GM21528 (cell line): ENCODE data around the gene SPACA9.

Experiments used
- ATAC-seq: cut with Tn5 transposase; IDR thresholded peaks from one replicate; pipeline ENCODE4 v1.9.1; 2021; ENCODE audit warnings: mild to moderate bottlenecking, moderate library complexity; ENCODE audit not compliant: unreplicated experiment, low FRiP score

SPACA9 gene

GRCh38 chr9:132862533-132862932 is 16.2 kb upstream of the SPACA9 start:
- no peak for ATAC-seq

DNA sequence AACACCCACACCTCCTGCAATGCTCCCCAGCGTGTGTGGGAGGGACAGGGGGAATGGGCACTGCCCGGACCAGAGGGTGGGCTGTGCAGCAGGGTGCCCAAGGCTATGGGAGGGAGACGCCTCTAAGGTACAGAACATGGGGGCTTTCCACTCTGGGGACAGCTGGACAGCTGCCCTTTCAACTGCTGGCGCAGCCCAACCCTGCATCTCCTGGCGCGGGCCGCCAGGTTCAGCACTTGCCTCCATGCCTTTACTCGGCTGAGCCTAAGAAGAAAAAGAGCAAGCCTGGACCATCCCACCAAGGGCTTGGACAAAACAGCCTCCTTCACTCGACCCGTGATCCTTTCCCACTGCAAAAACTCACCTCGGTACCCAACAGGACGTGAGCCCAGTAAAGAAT is 15.6 kb upstream of the SPACA9 start:
- ATAC-seq: no peak

GRCh38 chr9:132864277-132864676 is 14.4 kb upstream of the SPACA9 start:
- ATAC-seq: no peak

DNA sequence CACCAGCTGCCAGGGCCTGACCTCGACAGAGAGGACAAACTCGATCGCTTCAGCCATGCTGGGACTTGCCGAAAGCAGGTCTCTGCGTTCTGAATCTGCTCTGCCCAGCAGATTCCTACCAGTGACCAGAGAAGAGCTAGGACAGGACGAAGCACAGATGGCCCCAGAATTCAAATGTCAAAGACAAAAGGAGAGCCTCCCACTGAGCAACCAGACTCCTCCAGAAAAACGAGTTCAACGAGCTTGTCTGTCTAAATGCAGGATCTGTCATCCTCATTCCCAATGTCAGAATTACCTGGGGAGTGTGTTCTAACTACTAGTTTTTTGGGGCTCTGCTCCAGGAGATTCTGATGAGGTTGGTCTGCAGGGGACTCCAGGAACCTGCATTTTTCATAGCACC is 14.0 kb upstream of the SPACA9 start:
- no peak for ATAC-seq

DNA sequence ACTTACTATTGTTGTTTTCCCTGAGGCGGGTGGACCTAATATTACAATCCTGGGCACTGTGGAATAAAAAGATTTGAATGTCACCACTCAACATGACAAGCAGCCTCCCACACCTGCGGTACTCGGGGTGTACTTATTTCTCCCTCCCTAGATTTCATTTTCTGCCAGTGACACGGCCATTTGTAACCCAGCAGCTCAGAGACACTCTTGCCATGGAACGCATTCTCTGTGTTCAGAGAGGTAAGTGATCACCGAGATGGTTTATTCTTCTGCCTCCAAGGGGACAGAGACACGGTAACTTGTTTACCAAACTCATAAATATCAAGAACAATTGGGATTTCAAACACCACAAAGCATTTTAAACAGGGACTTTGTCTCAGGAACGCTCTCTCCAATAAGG is 11.8 kb upstream of the SPACA9 start:
- ATAC-seq: no peak

GRCh38 chr9:132869266-132869665 is 9.4 kb upstream of the SPACA9 start:
- no peak for ATAC-seq

DNA sequence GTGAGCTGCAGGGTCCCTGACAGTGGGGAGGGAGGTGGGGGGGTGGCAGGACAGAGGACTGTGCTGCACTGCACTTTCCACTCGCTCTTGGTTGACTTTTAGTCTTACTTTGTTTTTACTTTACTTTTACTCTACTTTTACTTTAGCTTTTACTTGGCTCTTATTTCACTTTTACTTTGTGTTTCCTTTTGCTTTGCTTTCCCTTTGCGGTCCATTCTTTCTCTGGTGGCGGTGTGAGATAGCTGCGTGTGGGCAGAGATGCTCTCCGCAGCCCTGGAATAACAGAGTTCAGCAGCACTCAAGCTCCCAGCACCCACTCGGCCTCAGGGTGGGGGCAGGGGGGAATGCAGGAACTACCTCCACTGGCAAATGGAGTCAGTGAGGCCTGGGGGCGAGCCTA is 5.3 kb upstream of the SPACA9 start:
- no peak for ATAC-seq

- ATAC-seq: no peak
Measured at GRCh38 chr9:132875159-132875558, 3.5 kb upstream of the SPACA9 start.

DNA sequence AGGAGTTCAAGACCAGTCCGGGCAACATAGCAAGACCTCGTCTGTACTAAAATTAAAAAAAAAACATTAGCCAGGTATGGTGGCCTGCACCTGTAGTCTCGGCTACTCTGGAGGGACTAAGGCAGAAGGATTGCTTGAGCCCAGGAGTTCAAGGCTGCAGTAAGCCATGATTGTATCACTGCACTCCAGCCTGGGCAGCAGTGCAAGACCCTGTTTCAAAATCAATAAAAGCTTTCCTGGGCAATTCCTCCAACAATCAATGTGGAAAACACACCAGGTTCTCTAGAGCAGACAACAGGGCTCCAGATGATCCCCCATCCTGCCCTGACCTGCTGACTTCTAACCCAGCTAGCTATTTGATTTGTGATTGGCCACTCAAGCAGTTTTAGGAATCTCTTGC is 1.8 kb upstream of the SPACA9 start:
- no peak for ATAC-seq

- ATAC-seq: no peak
Measured at GRCh38 chr9:132877458-132877823, 1.3 kb upstream of the SPACA9 start.

DNA sequence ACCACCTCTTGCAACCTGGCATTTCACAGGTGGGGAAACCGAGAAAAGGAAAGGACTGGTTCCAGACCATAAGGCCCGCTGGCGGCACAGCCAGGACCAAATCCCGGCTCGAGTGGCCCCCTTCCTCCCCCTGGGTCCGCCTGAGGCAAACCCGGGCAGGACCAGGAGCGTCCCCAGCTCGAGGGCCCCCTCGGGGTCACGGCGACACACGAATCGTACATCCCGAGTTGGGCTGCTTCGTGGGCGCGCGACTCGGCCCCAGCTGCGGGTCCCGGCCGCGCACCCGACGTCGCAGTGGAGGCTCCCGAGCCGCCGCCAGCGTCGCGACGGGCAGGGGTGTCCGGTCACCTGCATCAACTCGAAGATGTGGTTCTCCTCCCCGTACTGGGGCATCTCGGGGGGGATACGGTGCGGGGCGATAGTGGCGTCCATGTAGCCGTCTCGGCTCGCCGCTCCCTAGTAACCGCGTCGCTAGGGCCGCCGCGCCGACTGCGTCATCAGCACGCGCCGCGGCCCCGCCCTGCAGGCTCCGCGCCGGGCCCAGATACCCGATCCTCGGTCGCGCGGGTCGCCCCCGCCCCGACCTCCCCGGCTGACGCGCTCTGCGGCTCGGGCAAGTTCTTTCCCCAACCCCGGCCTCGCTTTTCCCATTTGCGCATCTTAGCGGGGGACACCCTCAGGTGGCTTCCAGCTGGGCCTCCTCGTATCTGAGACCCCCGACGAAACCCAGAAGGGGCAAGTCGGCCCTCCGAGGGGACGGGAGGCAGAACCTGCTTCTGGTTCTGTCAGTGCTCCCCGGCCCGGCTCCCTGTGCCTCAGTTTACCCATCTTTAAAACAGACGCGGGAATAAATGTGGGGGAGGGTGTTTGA is 639 bp upstream of the SPACA9 start, which contains the start of gene AK8:
TSS of gene AK8 (minus strand) at position 461 of the 871 bp plus-strand sequence. CDS start at position 432, 29 bp downstream.
- ATAC-seq: peak; percentile 58

DNA sequence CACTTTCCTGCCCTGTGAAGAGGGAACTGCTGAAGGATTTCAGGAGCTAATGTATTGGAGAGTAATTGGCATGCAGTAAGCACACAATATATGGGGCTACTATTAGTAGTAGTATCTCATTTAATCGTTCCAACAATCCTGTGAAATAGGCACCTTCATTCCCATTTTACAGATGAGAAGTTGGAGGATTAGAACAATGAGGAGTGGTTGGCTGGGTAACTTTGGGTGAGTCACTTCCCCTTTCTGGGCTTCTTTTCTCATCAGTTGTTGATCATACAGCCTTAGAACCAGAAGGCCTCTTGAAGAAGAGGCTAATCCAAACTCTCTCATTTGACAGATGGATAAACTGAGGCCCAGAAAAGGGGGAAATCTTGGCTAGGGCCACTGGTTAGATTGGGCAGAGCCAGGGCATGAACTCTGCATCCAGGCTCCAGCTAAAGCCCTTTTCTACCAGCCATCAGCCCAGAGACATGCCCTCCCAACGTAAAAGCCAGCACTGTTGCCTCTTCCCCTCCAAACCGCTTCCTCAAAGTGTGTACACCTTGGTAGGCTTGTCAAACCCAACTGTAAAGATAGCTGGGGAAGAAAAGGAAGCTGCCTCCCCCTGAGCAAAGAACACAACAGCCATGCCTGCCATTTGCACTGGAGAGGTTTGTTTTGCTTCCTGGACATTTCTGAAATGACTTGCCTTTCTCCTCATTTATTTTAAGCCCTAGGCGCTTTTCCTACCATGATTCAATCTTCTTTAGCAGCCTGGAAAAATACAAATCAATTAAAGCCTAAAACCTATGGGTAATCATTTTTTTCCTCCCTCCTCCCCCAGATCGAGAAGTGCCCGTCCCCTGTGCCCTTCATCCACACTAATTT is 992 bp downstream of the SPACA9 start:
- ATAC-seq: no peak

- ATAC-seq: no peak
Measured at GRCh38 chr9:132880324-132880661, 1.6 kb downstream of the SPACA9 start.

GRCh38 chr9:132881826-132882225 is 3.1 kb downstream of the SPACA9 start:
- ATAC-seq: no peak

DNA sequence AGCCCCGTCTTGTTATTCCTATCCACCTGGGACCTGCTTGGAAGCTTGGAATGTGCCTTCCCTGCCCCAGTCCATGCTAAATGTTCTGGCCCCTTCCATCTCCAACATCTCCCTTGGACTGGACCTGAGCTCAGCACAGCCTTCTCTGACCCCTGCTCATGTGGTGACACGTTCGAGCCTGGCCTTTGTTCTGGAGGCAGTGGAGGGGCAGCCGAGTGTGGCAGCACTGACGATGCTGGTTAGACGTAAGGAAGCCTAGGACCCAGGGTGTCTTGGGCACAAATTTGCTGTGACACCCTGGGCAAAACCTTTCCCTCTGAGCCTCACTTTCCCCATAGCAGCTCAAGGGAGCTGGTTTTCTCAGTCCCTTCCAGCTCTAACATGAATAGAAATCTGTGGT is 3.9 kb downstream of the SPACA9 start:
- ATAC-seq: no peak

GRCh38 chr9:132883349-132884294 is 4.9 kb downstream of the SPACA9 start:
- ATAC-seq: no peak

DNA sequence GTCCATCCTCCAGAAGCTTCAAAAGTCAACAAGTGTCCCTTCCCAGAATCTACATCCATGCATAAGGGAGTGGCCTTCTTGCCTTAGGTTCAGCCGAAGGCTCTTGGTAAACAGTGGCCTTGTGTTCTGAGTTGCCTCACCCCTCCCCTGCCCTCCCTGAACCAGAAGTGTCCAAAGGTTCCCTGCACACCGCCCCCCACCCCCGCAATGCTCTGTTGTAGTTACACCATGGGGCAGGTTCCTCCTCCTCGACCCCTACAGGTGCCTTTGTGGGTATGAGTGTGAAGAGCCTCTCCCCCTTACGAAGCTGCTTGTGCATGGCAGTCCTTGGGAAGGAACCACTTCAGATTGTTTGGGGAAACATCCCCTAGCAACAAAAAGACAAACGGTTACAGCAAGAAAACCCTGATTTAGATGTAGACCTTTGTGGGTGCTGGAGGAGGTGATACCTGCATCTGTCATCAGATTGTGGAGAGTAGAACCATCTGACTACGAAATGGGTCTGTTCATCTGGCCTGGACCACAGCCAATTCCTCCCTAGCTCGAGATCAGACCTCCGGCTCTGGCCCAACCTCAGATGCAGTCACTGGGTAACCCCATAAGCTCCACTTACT is 7.1 kb downstream of the SPACA9 start:
- ATAC-seq: no peak

DNA sequence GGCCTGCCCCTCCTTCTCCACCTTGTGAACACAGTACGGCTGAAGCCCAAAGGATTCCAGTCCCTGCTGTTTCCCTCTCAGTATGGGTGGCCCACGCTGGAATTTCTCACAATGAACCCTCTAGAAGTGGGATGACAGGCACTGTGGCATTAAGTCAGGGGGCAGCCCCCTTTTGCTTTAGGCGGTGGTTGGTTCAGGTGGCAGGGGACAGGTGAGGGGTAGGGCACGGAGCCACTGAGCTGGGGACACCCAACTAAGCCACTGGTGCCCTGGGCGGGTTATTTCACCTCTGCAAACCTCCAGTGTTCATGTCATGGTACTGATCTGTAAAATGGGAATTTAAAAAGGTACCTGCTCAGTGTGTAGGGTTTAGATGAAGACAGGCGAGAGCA is 7.6 kb downstream of the SPACA9 start:
- no peak for ATAC-seq

GRCh38 chr9:132887181-132888120 is 8.8 kb downstream of the SPACA9 start:
- no peak for ATAC-seq
